ELR (cell line): ENCODE data around the gene ACOT7.

Source experiments
- DNase-seq: peaks from one replicate; pipeline ENCODE4 v3.0.0-alpha.2; 2015; ENCODE audit warnings: low read depth

The ACOT7 gene

GRCh38 chr1:6268415-6268814, 125.2 kb downstream of the ACOT7 start:
- no peak for DNase-seq

- peak; percentile 63 for DNase-seq
Observed at GRCh38 chr1:6267686-6268322, 125.8 kb downstream of the ACOT7 start.

- no peak for DNase-seq
Observed at GRCh38 chr1:6266641-6267040, 126.9 kb downstream of the ACOT7 start.

GRCh38 chr1:6265151-6265550, 128.4 kb downstream of the ACOT7 start:
- DNase-seq, result no peak

- no peak for DNase-seq
Observed at GRCh38 chr1:6263716-6264115, 129.9 kb downstream of the ACOT7 start.

- DNase-seq, result no peak
Observed at GRCh38 chr1:6262555-6263420, 130.8 kb downstream of the ACOT7 start.

GRCh38 chr1:6261615-6261995, 132.0 kb downstream of the ACOT7 start:
- no peak for DNase-seq

- peak; percentile 59 for DNase-seq
Observed at GRCh38 chr1:6260961-6261614, 132.5 kb downstream of the ACOT7 start, which contains the start of gene GPR153. Gene GPR153 (minus strand): TSS chr1:6261098. CDS start chr1:6254905, 6,193 bp downstream.

GRCh38 chr1:6260433-6260934, 133.1 kb downstream of the ACOT7 start:
- DNase-seq, result peak; percentile 45

- DNase-seq, result peak; percentile 84
Observed at GRCh38 chr1:6259491-6260362, 133.8 kb downstream of the ACOT7 start.

GRCh38 chr1:6258675-6259074, 134.9 kb downstream of the ACOT7 start:
- DNase-seq, result no peak

- DNase-seq, result peak; percentile 63
Observed at GRCh38 chr1:6257541-6258069, 136.0 kb downstream of the ACOT7 start.

GRCh38 chr1:6256645-6257044, 136.9 kb downstream of the ACOT7 start:
- DNase-seq, result no peak

GRCh38 chr1:6254691-6255090, 138.9 kb downstream of the ACOT7 start:
- no peak for DNase-seq

GRCh38 chr1:6253380-6253779, 140.2 kb downstream of the ACOT7 start:
- no peak for DNase-seq

- no peak for DNase-seq
Observed at GRCh38 chr1:6252374-6252710, 141.2 kb downstream of the ACOT7 start.

- DNase-seq, result no peak
Observed at GRCh38 chr1:6251681-6252373, 141.7 kb downstream of the ACOT7 start.

- DNase-seq, result no peak
Observed at GRCh38 chr1:6251233-6251632, 142.3 kb downstream of the ACOT7 start.

GRCh38 chr1:6249739-6250689, 143.6 kb downstream of the ACOT7 start:
- DNase-seq, result no peak
